Measurements from ENCODE around the gene NCF4. TPM values are rescaled to one million over a fixed set of nuclear protein-coding genes. Genes with fewer than 3 reads are reported as not detected.

The NCF4 gene
- total and polyA plus RNA-seq, 7 donors, result 1.5 to 4.3 (median 2.6) TPM

- Histone ChIP-seq H3K27me3 (ENCODE audit: insufficient read depth in 3 of 3, low read length in 2 of 3) (peaks cover 0 to 70% (median 7%) of the 10 kb centered on the region in 3 donors), H3K36me3 (ENCODE audit: insufficient read depth in 1 of 2, low read depth in 1 of 2) (no peaks in the 10 kb centered on the region)
These were observed 64.8 kb downstream of the NCF4 start for GRCh38 chr22:36925388-36926290.

GRCh38 chr22:36926309-36926708 lies 65.5 kb downstream of the NCF4 start:
- Histone ChIP-seq H3K9me3 (no peaks in the 10 kb centered on the region), H3K4me3 (no peak overlapping the region), H3K27me3 (ENCODE audit: insufficient read depth in 3 of 3, low read length in 2 of 3) (peaks cover 0 to 70% (median 7%) of the 10 kb centered on the region in 3 donors), H3K27ac (no peak overlapping the region), H3K4me1 (no peaks in the 10 kb centered on the region), H3K36me3 (ENCODE audit: insufficient read depth in 1 of 2, low read depth in 1 of 2) (no peaks in the 10 kb centered on the region)
- intact Hi-C loops (cut with DNase I), result no loop called here
- WGBS, 3 donors, result 80 to 83% (median 81%) methylated on average over 6 of the region's 6 CpGs
- no peak for ATAC-seq
- no peak for TF ChIP-seq CTCF (IDR thresholded peaks at IDR 0.05)
- no peak for DNase-seq

More at GRCh38 chr22:36925388-36926290, 64.8 kb downstream of the NCF4 start:
- Histone ChIP-seq H3K4me3 (no peak overlapping the region), H3K27ac (no peak overlapping the region), H3K9me3 (no peaks in the 10 kb centered on the region), H3K4me1 (no peaks in the 10 kb centered on the region)
- intact Hi-C loops (cut with DNase I), result no loop called here
- WGBS, 3 donors, result 85 to 87% (median 85%) methylated on average over 19 of the region's 19 CpGs
- DNase-seq (no peak), ATAC-seq (no peak)
- TF ChIP-seq CTCF (IDR thresholded peaks at IDR 0.05), result no peak

GRCh38 chr22:36926721-36927435 lies 66.1 kb downstream of the NCF4 start:
- H3K27me3 ChIP-seq (ENCODE audit: insufficient read depth in 3 of 3, low read length in 2 of 3), result peaks cover 0 to 69% (median 7%) of the 10 kb centered on the region in 3 donors
- 59 to 61% (median 60%) methylated on average over 14 of the region's 14 CpGs for WGBS, 3 donors
- H3K27ac ChIP-seq, result no peak overlapping the region
- H3K36me3 ChIP-seq (ENCODE audit: insufficient read depth in 1 of 2, low read depth in 1 of 2), result no peaks in the 10 kb centered on the region
- TF ChIP-seq CTCF (IDR thresholded peaks at IDR 0.05), result no peak
- no peaks in the 10 kb centered on the region for H3K4me1 ChIP-seq
- intact Hi-C loops (cut with DNase I), result no loop called here
- no peak for ATAC-seq
- DNase-seq, result no peak
- no peak overlapping the region for H3K4me3 ChIP-seq
- no peaks in the 10 kb centered on the region for H3K9me3 ChIP-seq

Other genes with a start within 250 kb of the NCF4 start
- not detected for gene CACNG2, start 157.3 kb upstream of the NCF4 start, total RNA-seq
- gene CACNG2, start 157.3 kb upstream of the NCF4 start, polyA plus RNA-seq, result not detected
- gene IFT27, start 84.9 kb upstream of the NCF4 start, total RNA-seq, result 10 to 100 TPM in 2 of 4 donors, 1 to 10 TPM in 2; 6.0 to 16.7 (median 8.5) TPM
- 10 to 100 TPM in 1 of 3 donors, 1 to 10 TPM in 2; 5.6 to 12.2 (median 7.4) TPM for gene IFT27, start 84.9 kb upstream of the NCF4 start, polyA plus RNA-seq
- gene PVALB, start 44.0 kb upstream of the NCF4 start, total RNA-seq, result 1 to 10 TPM in 1 of 4 donors, not detected in 3; 1.1 TPM
- 1 to 10 TPM in 2 of 3 donors, under 1 TPM in 1; 0.22 to 1.4 (median 1.1) TPM for gene PVALB, start 44.0 kb upstream of the NCF4 start, polyA plus RNA-seq
- gene CSF2RB, start 52.6 kb downstream of the NCF4 start, total RNA-seq, result 1 to 10 TPM; 1.0 to 1.7 (median 1.5) TPM
- gene CSF2RB, start 52.6 kb downstream of the NCF4 start, polyA plus RNA-seq, result under 1 TPM; 0.25 to 0.45 (median 0.27) TPM
- 10 to 100 TPM; 18.4 to 46.9 (median 33.1) TPM for gene TST, start 158.4 kb downstream of the NCF4 start, total RNA-seq
- gene TST, start 158.4 kb downstream of the NCF4 start, polyA plus RNA-seq, result 10 to 100 TPM; 18.6 to 35.6 (median 24.1) TPM
- gene MPST, start 158.7 kb downstream of the NCF4 start, total RNA-seq, result 10 to 100 TPM; 31.5 to 58.0 (median 41.7) TPM
- gene MPST, start 158.7 kb downstream of the NCF4 start, polyA plus RNA-seq, result 10 to 100 TPM; 42.1 to 83.6 (median 67.2) TPM
- 1 to 10 TPM; 1.5 to 3.4 (median 2.4) TPM for gene KCTD17, start 190.7 kb downstream of the NCF4 start, total RNA-seq
- 1 to 10 TPM; 1.5 to 1.8 (median 1.7) TPM for gene KCTD17, start 190.7 kb downstream of the NCF4 start, polyA plus RNA-seq
- not detected for gene TMPRSS6, start 248.7 kb downstream of the NCF4 start, total RNA-seq
- gene TMPRSS6, start 248.7 kb downstream of the NCF4 start, polyA plus RNA-seq, result not detected